Neural cell (in vitro differentiated cells): ENCODE measurements around the gene DENND5B. TPM values are rescaled to one million over a fixed set of nuclear protein-coding genes. Genes with fewer than 3 reads are reported as not detected.

ENCODE experiments used
- H2AFZ ChIP-seq: fragments of 200-600, 300-800 bp; sonication (generic), shearing (Covaris generic); 2 replicates; pipeline ENCODE4 v1.6.0; 2014; ENCODE audit warnings: low read depth, mild to moderate bottlenecking, antibody characterized with exemption, low read length, moderate library complexity
- H3F3A ChIP-seq: fragments of 200-600 bp; shearing (Covaris generic); 2 replicates; pipeline ENCODE4 v1.6.1; 2016; ENCODE audit warnings: mild to moderate bottlenecking, moderate library complexity, mixed read lengths, antibody characterized with exemption, low read length; ENCODE audit not compliant: insufficient read depth, poor library complexity, severe bottlenecking
- H3K27ac ChIP-seq: fragments of 200-600, 300-800 bp; sonication (generic), shearing (Covaris generic); 2 replicates; pipeline ENCODE4 v1.5.1; 2014; ENCODE audit warnings: mild to moderate bottlenecking, low read length, moderate library complexity
- H3K27me3 ChIP-seq: fragments of 300-800, 200-600 bp; sonication (generic), shearing (Covaris generic); 2 replicates; pipeline ENCODE4 v1.6.0; 2014; ENCODE audit warnings: mild to moderate bottlenecking, low read depth, low read length, moderate library complexity; ENCODE audit not compliant: insufficient read depth
- H3K36me3 ChIP-seq: fragments of 300-800, 200-600 bp; sonication (generic), shearing (Covaris generic); 2 replicates; pipeline ENCODE4 v1.5.1; 2014; ENCODE audit warnings: mild to moderate bottlenecking, antibody characterized with exemption, low read length, moderate library complexity; ENCODE audit not compliant: insufficient read depth
- H3K4me2 ChIP-seq: fragments of 300-800, 200-600 bp; sonication (generic), shearing (Covaris generic); 2 replicates; pipeline ENCODE4 v1.6.0; 2014; ENCODE audit warnings: mild to moderate bottlenecking, low read length
- H3K4me3 ChIP-seq: fragments of 300-800, 200-600 bp; sonication (generic), shearing (Covaris generic); 2 replicates; pipeline ENCODE4 v1.5.1; 2014; ENCODE audit warnings: mild to moderate bottlenecking, low read length, moderate library complexity
- H3K79me2 ChIP-seq: fragments of 200-600 bp; shearing (Covaris generic); replicated peaks from 2 replicates; pipeline ENCODE4 v1.6.0; 2014; ENCODE audit warnings: mild to moderate bottlenecking, low read length, moderate library complexity; ENCODE audit not compliant: insufficient read depth
- H3K9ac ChIP-seq: fragments of 300-800, 200-600 bp; sonication (generic), shearing (Covaris generic); 2 replicates; pipeline ENCODE4 v1.6.1; 2016; ENCODE audit warnings: mild to moderate bottlenecking, low read length, mixed read lengths
- H3K9me2 ChIP-seq: fragments of 200-600 bp; shearing (Covaris generic); 2 replicates; pipeline ENCODE4 v1.6.1; 2016; ENCODE audit warnings: mild to moderate bottlenecking, low read length, mixed read lengths; ENCODE audit not compliant: insufficient read depth
- H3K9me3 ChIP-seq: fragments of 200-600, 300-800 bp; sonication (generic), shearing (Covaris generic); 2 replicates; pipeline ENCODE4 v1.6.1; 2016; ENCODE audit warnings: mild to moderate bottlenecking, mixed run types, low read length, moderate library complexity, mixed read lengths
- H4K20me1 ChIP-seq: fragments of 200-600 bp; shearing (Covaris generic); 2 replicates; pipeline ENCODE4 v1.6.1; 2016; ENCODE audit warnings: mild to moderate bottlenecking, mixed run types; ENCODE audit not compliant: insufficient read depth
- EP300 ChIP-seq: fragments of 450-650 bp; conservative IDR thresholded peaks from 2 replicates; pipeline ENCODE4 v1.6.1; 2014; ENCODE audit warnings: antibody characterized with exemption, mild to moderate bottlenecking, moderate library complexity; ENCODE audit not compliant: poor library complexity, severe bottlenecking
- EZH2 ChIP-seq: fragments of 200-600, 300-800 bp; shearing (Covaris generic), sonication (generic); IDR thresholded peaks from 2 replicates; pipeline ENCODE4 v1.6.1; 2014; ENCODE audit warnings: antibody characterized with exemption, low read length, borderline replicate concordance, mild to moderate bottlenecking; ENCODE audit not compliant: insufficient read depth, poor library complexity, severe bottlenecking
- MXI1 ChIP-seq: fragments of 450-650 bp; conservative IDR thresholded peaks from 2 replicates; pipeline ENCODE4 v1.6.1; 2014; ENCODE audit warnings: antibody characterized with exemption, mild to moderate bottlenecking; ENCODE audit not compliant: poor library complexity, severe bottlenecking
- POLR2AphosphoS5 ChIP-seq: IDR thresholded peaks from 2 replicates; pipeline ENCODE4 v1.6.1; 2012
- RAD21 ChIP-seq: fragments of 450-650 bp; conservative IDR thresholded peaks from 2 replicates; pipeline ENCODE4 v1.6.1; 2014; ENCODE audit warnings: antibody characterized with exemption, mild to moderate bottlenecking, moderate library complexity
- SMC3 ChIP-seq: fragments of 450-650 bp; conservative IDR thresholded peaks from 2 replicates; pipeline ENCODE4 v1.6.1; 2014; ENCODE audit warnings: antibody characterized with exemption, mild to moderate bottlenecking, moderate library complexity; ENCODE audit not compliant: poor library complexity
- TAF1 ChIP-seq: IDR thresholded peaks from 2 replicates; pipeline ENCODE4 v1.6.1; 2012; ENCODE audit warnings: low read depth
- polyA plus RNA-seq: library from polyadenylated mRNA; depleted of rRNA; stranded (reverse); fragments of >200 nt; gene quantifications from 2 replicates; pipeline ENCODE4 v1.2.3, GENCODE V29; 2014
- TF ChIP-seq, protein P1 (sequence below): fragments of 450-650 bp; IDR thresholded peaks from 2 replicates; pipeline ENCODE4 v1.5.1; 2014; ENCODE audit warnings: antibody characterized with exemption, mild to moderate bottlenecking, moderate library complexity; ENCODE audit not compliant: poor library complexity, severe bottlenecking
- TF ChIP-seq, protein P2 (sequence below): IDR thresholded peaks from 2 replicates; pipeline ENCODE4 v1.6.1; 2012; ENCODE audit warnings: borderline replicate concordance

DENND5B gene
- polyA plus RNA-seq, 1 donor from 2014 or later = 23.8 TPM

DNA sequence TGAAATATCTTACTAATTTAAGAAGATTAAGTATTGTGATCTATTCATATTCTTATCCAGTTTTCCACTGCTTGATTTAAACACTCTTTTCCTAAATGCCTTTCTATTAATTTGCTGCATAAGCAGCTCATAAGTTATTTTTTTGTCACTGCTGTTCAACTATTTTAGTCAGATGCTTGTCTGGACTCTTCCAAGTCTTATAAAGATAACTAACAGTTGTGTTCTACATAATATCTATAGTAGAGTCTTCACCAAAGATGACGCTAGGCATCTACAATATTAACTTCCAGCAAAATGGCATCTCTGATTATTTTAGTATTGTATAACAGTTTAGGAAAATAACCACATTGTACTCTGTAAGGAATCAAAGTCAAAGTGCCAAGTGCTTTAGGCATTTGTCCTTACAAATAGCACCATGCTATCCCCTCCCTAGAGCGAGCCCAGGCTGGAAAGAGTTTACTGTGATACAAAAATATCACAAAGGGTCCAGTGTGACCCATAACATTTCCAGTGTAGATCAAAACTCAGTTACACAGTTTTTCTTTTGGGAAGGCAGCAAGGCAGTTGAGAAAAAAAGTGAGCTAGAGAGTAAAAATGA, 98.2 kb downstream of the DENND5B start (continued):
- TF ChIP-seq, protein P1, sequence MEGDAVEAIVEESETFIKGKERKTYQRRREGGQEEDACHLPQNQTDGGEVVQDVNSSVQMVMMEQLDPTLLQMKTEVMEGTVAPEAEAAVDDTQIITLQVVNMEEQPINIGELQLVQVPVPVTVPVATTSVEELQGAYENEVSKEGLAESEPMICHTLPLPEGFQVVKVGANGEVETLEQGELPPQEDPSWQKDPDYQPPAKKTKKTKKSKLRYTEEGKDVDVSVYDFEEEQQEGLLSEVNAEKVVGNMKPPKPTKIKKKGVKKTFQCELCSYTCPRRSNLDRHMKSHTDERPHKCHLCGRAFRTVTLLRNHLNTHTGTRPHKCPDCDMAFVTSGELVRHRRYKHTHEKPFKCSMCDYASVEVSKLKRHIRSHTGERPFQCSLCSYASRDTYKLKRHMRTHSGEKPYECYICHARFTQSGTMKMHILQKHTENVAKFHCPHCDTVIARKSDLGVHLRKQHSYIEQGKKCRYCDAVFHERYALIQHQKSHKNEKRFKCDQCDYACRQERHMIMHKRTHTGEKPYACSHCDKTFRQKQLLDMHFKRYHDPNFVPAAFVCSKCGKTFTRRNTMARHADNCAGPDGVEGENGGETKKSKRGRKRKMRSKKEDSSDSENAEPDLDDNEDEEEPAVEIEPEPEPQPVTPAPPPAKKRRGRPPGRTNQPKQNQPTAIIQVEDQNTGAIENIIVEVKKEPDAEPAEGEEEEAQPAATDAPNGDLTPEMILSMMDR = no peak
- no peak for TF ChIP-seq EZH2

GRCh38 chr12:31491841-31492598, 98.9 kb downstream of the DENND5B start:
- H3K27me3 ChIP-seq = no peaks in the 10 kb centered on the region
- H3K9me3 ChIP-seq = no peaks in the 10 kb centered on the region
- no peak overlapping the region for H3K27ac ChIP-seq
- no peak overlapping the region for H3K4me2 ChIP-seq
- TF ChIP-seq EP300 (no peak), MXI1 (no peak), TAF1 (no peak), RAD21 (no peak), SMC3 (no peak), POLR2AphosphoS5 (no peak), EZH2 (no peak)
- TF ChIP-seq, protein P2, sequence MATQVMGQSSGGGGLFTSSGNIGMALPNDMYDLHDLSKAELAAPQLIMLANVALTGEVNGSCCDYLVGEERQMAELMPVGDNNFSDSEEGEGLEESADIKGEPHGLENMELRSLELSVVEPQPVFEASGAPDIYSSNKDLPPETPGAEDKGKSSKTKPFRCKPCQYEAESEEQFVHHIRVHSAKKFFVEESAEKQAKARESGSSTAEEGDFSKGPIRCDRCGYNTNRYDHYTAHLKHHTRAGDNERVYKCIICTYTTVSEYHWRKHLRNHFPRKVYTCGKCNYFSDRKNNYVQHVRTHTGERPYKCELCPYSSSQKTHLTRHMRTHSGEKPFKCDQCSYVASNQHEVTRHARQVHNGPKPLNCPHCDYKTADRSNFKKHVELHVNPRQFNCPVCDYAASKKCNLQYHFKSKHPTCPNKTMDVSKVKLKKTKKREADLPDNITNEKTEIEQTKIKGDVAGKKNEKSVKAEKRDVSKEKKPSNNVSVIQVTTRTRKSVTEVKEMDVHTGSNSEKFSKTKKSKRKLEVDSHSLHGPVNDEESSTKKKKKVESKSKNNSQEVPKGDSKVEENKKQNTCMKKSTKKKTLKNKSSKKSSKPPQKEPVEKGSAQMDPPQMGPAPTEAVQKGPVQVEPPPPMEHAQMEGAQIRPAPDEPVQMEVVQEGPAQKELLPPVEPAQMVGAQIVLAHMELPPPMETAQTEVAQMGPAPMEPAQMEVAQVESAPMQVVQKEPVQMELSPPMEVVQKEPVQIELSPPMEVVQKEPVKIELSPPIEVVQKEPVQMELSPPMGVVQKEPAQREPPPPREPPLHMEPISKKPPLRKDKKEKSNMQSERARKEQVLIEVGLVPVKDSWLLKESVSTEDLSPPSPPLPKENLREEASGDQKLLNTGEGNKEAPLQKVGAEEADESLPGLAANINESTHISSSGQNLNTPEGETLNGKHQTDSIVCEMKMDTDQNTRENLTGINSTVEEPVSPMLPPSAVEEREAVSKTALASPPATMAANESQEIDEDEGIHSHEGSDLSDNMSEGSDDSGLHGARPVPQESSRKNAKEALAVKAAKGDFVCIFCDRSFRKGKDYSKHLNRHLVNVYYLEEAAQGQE = no peak
- TF ChIP-seq, protein P1 = no peak
- H3K79me2 ChIP-seq = peaks cover 5% of the 10 kb centered on the region
- no peaks in the 10 kb centered on the region for H3F3A ChIP-seq
- H3K4me3 ChIP-seq = no peak overlapping the region
- no peak overlapping the region for H3K9ac ChIP-seq
- peaks cover 5% of the 10 kb centered on the region for H3K36me3 ChIP-seq
- no peak overlapping the region for H2AFZ ChIP-seq
- no peaks in the 10 kb centered on the region for H4K20me1 ChIP-seq
- no peaks in the 10 kb centered on the region for H3K9me2 ChIP-seq
